Activated naive CD4-positive, alpha-beta T cell treated with anti-CD3 and anti-CD28 coated beads, Interleukin-2, amount 10 ng/mL, durations not matched to agents 7 days and 5 days (primary cell): Measurements from ENCODE around the gene ABHD17A.

Source experiments
- CTCF ChIA-PET: fragments of 350-600 bp; sonication (Branson Sonifier 250); formaldehyde crosslinking; loops from one replicate; lab custom pipeline; 2021; ENCODE audit warnings: antibody characterized with exemption; lab: Charles Lee
- DNase-seq: peaks from one replicate; pipeline ENCODE4 v3.0.0-alpha.2; 2020
- H3K27ac Mint-ChIP-seq: one replicate; pipeline ENCODE4 v1.8.0; 2021; ENCODE audit warnings: mild to moderate bottlenecking, moderate library complexity, mixed read lengths
- H3K27me3 Mint-ChIP-seq: one replicate; pipeline ENCODE4 v1.8.0; 2021; ENCODE audit warnings: mild to moderate bottlenecking, mixed read lengths
- H3K36me3 Mint-ChIP-seq: one replicate; pipeline ENCODE4 v1.8.0; 2021; ENCODE audit warnings: mixed read lengths
- H3K4me1 Mint-ChIP-seq: one replicate; pipeline ENCODE4 v1.8.0; 2021; ENCODE audit warnings: mixed read lengths
- H3K4me3 Mint-ChIP-seq: one replicate; pipeline ENCODE4 v1.8.0; 2021; ENCODE audit warnings: mild to moderate bottlenecking, moderate library complexity, mixed read lengths
- H3K9me3 Mint-ChIP-seq: one replicate; pipeline ENCODE4 v1.8.0; 2021; ENCODE audit warnings: mixed read lengths

Gene ABHD17A

GRCh38 chr19:1917926-1918325 is 32.6 kb upstream of the ABHD17A start:
- Mint-ChIP-seq H3K27me3 (no peaks in the 10 kb centered on the region), H3K36me3 (peaks cover 18% of the 10 kb centered on the region), H3K9me3 (no peaks in the 10 kb centered on the region), H3K4me1 (peaks cover 18% of the 10 kb centered on the region), H3K4me3 (no peak overlapping the region), H3K27ac (no peak overlapping the region)
- no peak for DNase-seq
- CTCF ChIA-PET: no interaction called here

GRCh38 chr19:1917146-1917545 is 31.9 kb upstream of the ABHD17A start:
- no peak overlapping the region for H3K27ac Mint-ChIP-seq
- no peaks in the 10 kb centered on the region for H3K27me3 Mint-ChIP-seq
- no peak for DNase-seq
- peaks cover 12% of the 10 kb centered on the region for H3K4me1 Mint-ChIP-seq
- no peak overlapping the region for H3K4me3 Mint-ChIP-seq
- CTCF ChIA-PET: no interaction called here
- no peaks in the 10 kb centered on the region for H3K9me3 Mint-ChIP-seq
- peaks cover 18% of the 10 kb centered on the region for H3K36me3 Mint-ChIP-seq

DNA sequence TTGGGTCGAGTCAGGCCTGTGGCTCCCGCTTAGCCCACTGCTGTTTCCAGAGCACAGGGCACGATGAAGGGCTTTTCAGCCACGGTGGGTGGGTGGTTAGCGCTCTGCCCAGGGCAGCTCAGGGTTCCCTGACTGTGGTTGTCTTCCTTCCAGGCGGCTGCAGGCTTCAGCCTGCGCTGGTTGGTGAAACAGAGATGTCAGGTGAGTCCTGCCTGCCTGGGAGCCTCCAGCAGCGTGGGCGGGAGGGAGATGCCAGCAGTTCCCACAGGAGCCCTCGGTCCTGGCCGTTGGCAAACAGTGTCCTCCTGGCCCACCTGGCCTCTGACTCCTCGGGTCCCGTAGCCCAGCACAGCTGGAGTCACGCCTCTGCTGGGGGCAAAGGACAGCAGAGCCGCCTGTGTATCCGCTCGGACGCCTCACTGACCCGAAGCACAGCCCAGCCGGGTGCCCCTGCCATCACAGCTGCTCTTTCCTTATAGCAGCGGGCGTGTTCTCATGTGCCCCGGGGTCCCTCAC is 29.6 kb upstream of the ABHD17A start:
- Mint-ChIP-seq H3K27ac (no peak overlapping the region), H3K27me3 (no peaks in the 10 kb centered on the region), H3K4me1 (peaks cover 12% of the 10 kb centered on the region), H3K4me3 (no peak overlapping the region), H3K36me3 (peaks cover 17% of the 10 kb centered on the region), H3K9me3 (no peaks in the 10 kb centered on the region)
- DNase-seq: no peak
- CTCF ChIA-PET: no interaction called here

DNA sequence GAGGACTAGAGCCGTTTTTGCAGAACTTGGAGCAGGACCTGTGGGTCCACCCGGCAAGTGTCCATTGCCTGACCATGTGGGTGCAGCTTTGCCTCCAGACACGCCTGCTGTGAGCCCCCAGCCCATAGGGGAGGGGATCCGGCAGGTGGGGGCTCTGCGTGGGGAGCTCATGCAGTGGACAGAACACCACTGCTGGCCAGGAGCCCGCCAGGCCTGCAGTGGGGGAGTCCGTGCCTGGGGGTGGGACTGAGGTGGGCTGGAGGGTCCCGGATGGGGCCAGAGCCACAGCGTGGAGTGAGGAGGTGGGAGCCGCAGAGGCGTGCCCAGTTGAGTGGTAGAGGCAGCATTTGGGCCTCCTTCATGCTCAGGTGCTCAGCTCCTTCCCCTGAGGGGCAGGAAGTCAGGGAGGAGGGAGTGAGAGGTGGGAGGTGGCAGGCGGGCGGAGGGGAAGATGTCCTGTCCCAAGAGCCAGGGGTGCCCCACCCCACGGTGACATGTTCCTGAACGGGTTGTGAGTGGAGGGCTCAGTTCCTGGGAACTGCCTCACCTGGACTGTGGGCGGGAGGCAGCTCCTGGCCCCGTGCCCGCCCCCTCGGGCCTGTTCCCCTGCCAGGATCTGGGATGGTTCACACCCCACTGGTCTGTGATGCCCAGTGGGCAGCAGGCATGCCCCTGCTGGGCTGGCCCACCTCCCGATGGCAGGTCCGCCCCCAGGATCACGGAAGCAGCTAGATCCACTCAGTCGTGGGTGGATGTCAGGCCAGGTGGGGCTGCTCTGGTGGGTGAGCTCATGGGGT is 28.7 kb upstream of the ABHD17A start:
- Mint-ChIP-seq H3K36me3 (peaks cover 17% of the 10 kb centered on the region), H3K9me3 (no peaks in the 10 kb centered on the region), H3K4me1 (peaks cover 20% of the 10 kb centered on the region), H3K27me3 (no peaks in the 10 kb centered on the region), H3K4me3 (no peak overlapping the region), H3K27ac (no peak overlapping the region)
- DNase-seq: no peak
- CTCF ChIA-PET: no interaction called here

DNA sequence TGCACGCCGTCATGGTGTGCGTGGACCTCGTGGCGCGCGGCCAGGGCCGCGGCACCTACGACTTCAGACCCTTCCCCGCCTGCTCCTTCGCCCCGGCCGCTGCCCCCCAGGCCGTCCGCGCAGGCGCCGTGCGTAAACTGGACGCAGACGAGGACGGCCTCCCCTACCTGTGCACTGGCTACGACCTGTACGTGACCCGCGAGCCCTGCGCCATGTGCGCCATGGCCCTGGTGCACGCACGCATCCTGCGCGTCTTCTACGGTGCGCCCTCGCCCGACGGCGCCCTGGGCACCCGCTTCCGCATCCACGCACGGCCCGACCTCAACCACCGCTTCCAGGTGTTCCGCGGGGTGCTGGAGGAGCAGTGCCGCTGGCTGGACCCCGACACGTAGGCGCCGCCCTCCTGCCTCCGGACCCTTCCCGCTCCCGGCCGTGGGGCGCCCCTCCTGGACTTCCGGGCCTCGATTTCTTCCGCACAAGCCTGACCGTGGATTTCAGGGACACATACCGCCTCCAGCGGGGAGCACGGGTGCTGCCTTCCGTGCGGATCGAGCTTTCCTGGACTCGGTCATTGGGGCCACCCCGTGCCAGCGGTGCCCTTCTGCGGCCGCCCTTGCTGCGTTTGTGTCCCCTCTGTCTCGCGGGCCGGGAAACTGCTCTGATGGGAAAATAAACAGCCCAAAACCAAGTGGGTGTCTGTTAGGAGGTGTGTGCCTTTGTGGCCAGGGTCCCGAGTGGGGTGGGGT is 27.6 kb upstream of the ABHD17A start:
- H3K4me1 Mint-ChIP-seq: peaks cover 28% of the 10 kb centered on the region
- peaks cover 14% of the 10 kb centered on the region for H3K36me3 Mint-ChIP-seq
- no peaks in the 10 kb centered on the region for H3K27me3 Mint-ChIP-seq
- H3K4me3 Mint-ChIP-seq: no peak overlapping the region
- no peaks in the 10 kb centered on the region for H3K9me3 Mint-ChIP-seq
- DNase-seq: no peak
- no peak overlapping the region for H3K27ac Mint-ChIP-seq
- CTCF ChIA-PET: no interaction called here

DNA sequence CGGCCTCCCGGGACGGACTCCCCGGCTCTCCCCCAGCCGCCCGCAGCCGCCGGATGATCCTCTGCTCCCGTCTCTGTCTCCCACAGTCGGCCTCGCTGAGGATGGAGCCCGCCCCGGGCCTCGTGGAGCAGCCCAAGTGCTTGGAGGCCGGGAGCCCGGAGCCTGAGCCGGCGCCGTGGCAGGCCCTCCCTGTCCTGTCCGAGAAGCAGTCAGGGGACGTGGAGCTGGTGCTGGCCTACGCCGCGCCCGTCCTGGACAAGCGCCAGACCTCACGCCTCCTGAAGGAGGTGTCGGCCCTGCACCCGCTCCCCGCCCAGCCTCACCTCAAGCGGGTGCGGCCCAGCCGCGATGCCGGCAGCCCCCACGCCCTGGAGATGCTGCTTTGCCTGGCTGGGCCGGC is 26.7 kb upstream of the ABHD17A start:
- Mint-ChIP-seq H3K9me3 (no peaks in the 10 kb centered on the region), H3K27me3 (no peaks in the 10 kb centered on the region), H3K27ac (no peak overlapping the region), H3K4me1 (peaks cover 31% of the 10 kb centered on the region), H3K36me3 (peaks cover 12% of the 10 kb centered on the region), H3K4me3 (no peak overlapping the region)
- DNase-seq: no peak
- CTCF ChIA-PET: no interaction called here

GRCh38 chr19:1911098-1911497 is 25.8 kb upstream of the ABHD17A start:
- Mint-ChIP-seq H3K36me3 (peaks cover 12% of the 10 kb centered on the region), H3K4me3 (no peak overlapping the region), H3K27me3 (no peaks in the 10 kb centered on the region), H3K4me1 (peaks cover 35% of the 10 kb centered on the region), H3K9me3 (no peaks in the 10 kb centered on the region), H3K27ac (peak overlapping the region; percentile 37)
- DNase-seq: no peak
- CTCF ChIA-PET: interaction anchor here (1.0 kb wide), 1 partner anchor 17 kb away, joined by 3 read pairs; no protein-coding TSS in a partner anchor

- peaks cover 17% of the 10 kb centered on the region for H3K36me3 Mint-ChIP-seq
- no peak for DNase-seq
- H3K4me3 Mint-ChIP-seq: no peak overlapping the region
- CTCF ChIA-PET: no interaction called here
- no peaks in the 10 kb centered on the region for H3K27me3 Mint-ChIP-seq
- H3K27ac Mint-ChIP-seq: peak overlapping the region; percentile 2
- peaks cover 43% of the 10 kb centered on the region for H3K4me1 Mint-ChIP-seq
- no peaks in the 10 kb centered on the region for H3K9me3 Mint-ChIP-seq
Measured at GRCh38 chr19:1910177-1910576, 24.9 kb upstream of the ABHD17A start.

GRCh38 chr19:1909761-1910080 is 24.4 kb upstream of the ABHD17A start:
- Mint-ChIP-seq H3K4me1 (peaks cover 47% of the 10 kb centered on the region), H3K27me3 (no peaks in the 10 kb centered on the region), H3K4me3 (no peak overlapping the region), H3K36me3 (peaks cover 17% of the 10 kb centered on the region), H3K9me3 (no peaks in the 10 kb centered on the region), H3K27ac (no peak overlapping the region)
- DNase-seq: no peak
- CTCF ChIA-PET: no interaction called here

DNA sequence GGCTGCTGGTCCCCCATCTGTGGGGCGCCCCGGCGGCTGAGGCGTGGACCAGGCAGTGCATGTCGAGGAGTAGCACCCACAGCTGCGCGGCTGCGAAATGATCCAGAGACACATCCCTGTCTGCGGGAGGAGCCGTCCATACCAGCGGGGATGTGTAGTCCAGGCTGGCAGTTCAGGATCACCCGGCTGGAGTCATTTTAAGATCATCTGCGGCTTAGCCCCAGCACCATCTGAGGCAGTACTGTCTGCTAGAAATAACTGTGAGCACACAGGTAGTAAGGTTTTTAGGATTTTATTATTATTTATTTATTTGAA is 23.0 kb upstream of the ABHD17A start:
- Mint-ChIP-seq H3K27me3 (no peaks in the 10 kb centered on the region), H3K27ac (no peak overlapping the region), H3K36me3 (peaks cover 14% of the 10 kb centered on the region), H3K4me3 (no peak overlapping the region), H3K4me1 (peaks cover 55% of the 10 kb centered on the region), H3K9me3 (no peaks in the 10 kb centered on the region)
- CTCF ChIA-PET: no interaction called here
- DNase-seq: no peak

DNA sequence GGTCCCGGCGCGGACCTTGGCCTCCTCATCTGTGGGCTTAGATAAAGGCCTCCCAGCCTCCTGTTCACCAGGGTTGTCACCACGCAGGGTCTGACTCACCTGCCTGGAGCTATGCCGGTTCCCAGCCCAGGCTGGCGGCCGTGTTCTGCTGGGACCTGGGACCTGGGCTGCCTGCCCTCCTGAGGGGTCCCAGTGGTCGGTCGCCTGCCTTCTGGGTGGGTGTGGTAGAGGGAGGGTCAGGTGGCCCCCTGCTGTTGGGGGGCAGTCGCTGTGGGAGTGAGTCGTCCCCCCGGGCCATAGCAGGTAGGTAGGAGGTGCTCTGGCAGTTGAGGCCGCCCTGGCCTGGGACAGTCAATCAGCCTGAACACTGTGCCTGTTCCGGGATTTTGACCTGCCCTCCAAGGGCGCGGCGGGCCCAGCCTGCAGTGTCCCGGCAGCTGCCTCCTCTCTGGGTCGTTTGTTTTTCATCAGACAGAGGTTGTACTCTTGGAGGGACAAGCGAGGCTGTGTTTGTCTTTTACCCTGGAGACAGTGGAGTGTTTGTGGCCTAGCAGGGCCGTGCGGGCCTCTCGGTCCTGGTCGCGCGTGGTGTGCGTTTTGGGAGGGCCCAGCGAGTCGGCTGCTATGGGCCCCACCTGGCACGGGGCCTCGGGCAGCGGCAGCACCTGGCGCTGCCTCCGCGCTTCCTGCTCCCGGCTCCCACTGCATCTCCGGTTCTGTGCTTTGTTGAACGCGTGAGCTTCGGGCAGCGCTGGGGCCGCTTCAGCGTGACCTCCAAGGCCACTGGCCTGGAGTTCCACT is 22.5 kb upstream of the ABHD17A start:
- Mint-ChIP-seq H3K4me3 (no peak overlapping the region), H3K27ac (no peak overlapping the region), H3K36me3 (peaks cover 11% of the 10 kb centered on the region), H3K27me3 (no peaks in the 10 kb centered on the region), H3K9me3 (no peaks in the 10 kb centered on the region), H3K4me1 (peaks cover 59% of the 10 kb centered on the region)
- no peak for DNase-seq
- CTCF ChIA-PET: no interaction called here

GRCh38 chr19:1906985-1907562 is 21.8 kb upstream of the ABHD17A start:
- H3K4me1 Mint-ChIP-seq: peaks cover 61% of the 10 kb centered on the region
- H3K9me3 Mint-ChIP-seq: no peaks in the 10 kb centered on the region
- no peak for DNase-seq
- H3K27me3 Mint-ChIP-seq: no peaks in the 10 kb centered on the region
- CTCF ChIA-PET: no interaction called here
- peak overlapping the region; percentile 28 for H3K4me3 Mint-ChIP-seq
- H3K36me3 Mint-ChIP-seq: peaks cover 11% of the 10 kb centered on the region
- no peak overlapping the region for H3K27ac Mint-ChIP-seq

- peaks cover 66% of the 10 kb centered on the region for H3K4me1 Mint-ChIP-seq
- no peak for DNase-seq
- CTCF ChIA-PET: no interaction called here
- peaks cover 11% of the 10 kb centered on the region for H3K36me3 Mint-ChIP-seq
- peak overlapping the region; percentile 85 for H3K4me3 Mint-ChIP-seq
- H3K27ac Mint-ChIP-seq: peak overlapping the region; percentile 84
- no peaks in the 10 kb centered on the region for H3K27me3 Mint-ChIP-seq
- H3K9me3 Mint-ChIP-seq: no peaks in the 10 kb centered on the region
Measured at GRCh38 chr19:1905863-1906375, 20.6 kb upstream of the ABHD17A start.
